Mesendoderm (in vitro differentiated cells): ENCODE measurements around the gene UGT1A9.

Experiments used
- DNase-seq: peaks from one replicate; pipeline ENCODE4 v3.0.0; 2013
- H2AK5ac ChIP-seq: 2 replicates; pipeline ENCODE4 v1.6.1; 2013; ENCODE audit warnings: low read length, inconsistent platforms
- H2BK120ac ChIP-seq: 2 replicates; pipeline ENCODE4 v1.6.1; 2013; ENCODE audit warnings: low read depth, mild to moderate bottlenecking, low read length, moderate library complexity, mixed read lengths
- H2BK15ac ChIP-seq: replicated peaks from 2 replicates; pipeline ENCODE4 v1.6.1; 2013; ENCODE audit warnings: low read depth, mild to moderate bottlenecking, moderate library complexity
- H2BK5ac ChIP-seq: 2 replicates; pipeline ENCODE4 v1.6.1; 2013; ENCODE audit warnings: low read length, inconsistent platforms
- H3K18ac ChIP-seq: 2 replicates; pipeline ENCODE4 v1.6.1; 2013; ENCODE audit warnings: mild to moderate bottlenecking, low read length, mixed read lengths
- H3K23ac ChIP-seq: one replicate; pipeline ENCODE4 v1.6.1; 2013; ENCODE audit warnings: low read length
- H3K27ac ChIP-seq: 2 replicates; pipeline ENCODE4 v1.5.1; 2013; ENCODE audit warnings: low read depth, mild to moderate bottlenecking, inconsistent platforms, low read length, moderate library complexity
- H3K27me3 ChIP-seq: 2 replicates; pipeline ENCODE4 v1.6.1; 2013; ENCODE audit warnings: low read length, control low read depth, mild to moderate bottlenecking, inconsistent platforms; ENCODE audit not compliant: insufficient read depth, poor library complexity
- H3K36me3 ChIP-seq: 2 replicates; pipeline ENCODE4 v1.6.1; 2013; ENCODE audit warnings: low read length, inconsistent platforms; ENCODE audit not compliant: control insufficient read depth, insufficient read depth
- H3K4ac ChIP-seq: one replicate; pipeline ENCODE4 v1.6.1; 2013; ENCODE audit warnings: low read depth, mild to moderate bottlenecking, low read length, moderate library complexity
- H3K4me1 ChIP-seq: 2 replicates; pipeline ENCODE4 v1.6.1; 2013; ENCODE audit warnings: low read depth, low read length, inconsistent platforms; ENCODE audit not compliant: control insufficient read depth
- H3K4me2 ChIP-seq: 2 replicates; pipeline ENCODE4 v1.6.1; 2013; ENCODE audit warnings: low read length
- H3K4me3 ChIP-seq: 2 replicates; pipeline ENCODE4 v1.5.1; 2013; ENCODE audit warnings: mild to moderate bottlenecking, low read length
- H3K56ac ChIP-seq: one replicate; pipeline ENCODE4 v1.6.1; 2013; ENCODE audit warnings: low read length
- H3K79me1 ChIP-seq: 2 replicates; pipeline ENCODE4 v1.6.1; 2013; ENCODE audit warnings: low read length, inconsistent platforms
- H3K79me2 ChIP-seq: 2 replicates; pipeline ENCODE4 v1.6.1; 2013; ENCODE audit warnings: mild to moderate bottlenecking, low read length; ENCODE audit not compliant: control insufficient read depth, insufficient read depth
- H3K9ac ChIP-seq: 2 replicates; pipeline ENCODE4 v1.6.1; 2013; ENCODE audit warnings: low read length, inconsistent platforms
- H4K5ac ChIP-seq: one replicate; pipeline ENCODE4 v1.6.1; 2013; ENCODE audit warnings: low read length
- H4K8ac ChIP-seq: one replicate; pipeline ENCODE4 v1.6.1; 2013; ENCODE audit warnings: low read depth, mild to moderate bottlenecking, control low read depth, low read length, moderate library complexity
- WGBS: extraction: QIAGEN DNeasy Blood & Tissue Kit; methylation state at CpG from one replicate; pipeline ENCODE4 v1.1.7; 2013; ENCODE audit warnings: low lambda C conversion rate, missing lambda C conversion rate; ENCODE audit not compliant: insufficient coverage; ENCODE audit errors: extremely low coverage; 5-methylcytosine and 5-hydroxymethylcytosine counted together

UGT1A9 gene

GRCh38 chr2:233766416-233766815 is 94.7 kb downstream of the UGT1A9 start:
- WGBS: no CpG with 5 or more reads among the region's 4 CpGs
- no peak overlapping the region for H3K4ac ChIP-seq
- H3K4me3 ChIP-seq: no peak overlapping the region
- H3K27me3 ChIP-seq: no peaks in the 10 kb centered on the region
- no peak overlapping the region for H4K8ac ChIP-seq
- no peak overlapping the region for H3K56ac ChIP-seq
- H3K79me2 ChIP-seq: no peaks in the 10 kb centered on the region
- H3K18ac ChIP-seq: no peak overlapping the region
- H2BK120ac ChIP-seq: no peak overlapping the region
- no peak overlapping the region for H4K5ac ChIP-seq
- H3K27ac ChIP-seq: no peak overlapping the region
- H3K79me1 ChIP-seq: no peaks in the 10 kb centered on the region
- no peak overlapping the region for H2BK15ac ChIP-seq
- H3K36me3 ChIP-seq: no peaks in the 10 kb centered on the region
- no peak overlapping the region for H2AK5ac ChIP-seq
- H3K9ac ChIP-seq: no peak overlapping the region
- no peak for DNase-seq
- no peak overlapping the region for H3K4me2 ChIP-seq
- no peaks in the 10 kb centered on the region for H3K4me1 ChIP-seq
- no peak overlapping the region for H2BK5ac ChIP-seq
- no peak overlapping the region for H3K23ac ChIP-seq

DNA sequence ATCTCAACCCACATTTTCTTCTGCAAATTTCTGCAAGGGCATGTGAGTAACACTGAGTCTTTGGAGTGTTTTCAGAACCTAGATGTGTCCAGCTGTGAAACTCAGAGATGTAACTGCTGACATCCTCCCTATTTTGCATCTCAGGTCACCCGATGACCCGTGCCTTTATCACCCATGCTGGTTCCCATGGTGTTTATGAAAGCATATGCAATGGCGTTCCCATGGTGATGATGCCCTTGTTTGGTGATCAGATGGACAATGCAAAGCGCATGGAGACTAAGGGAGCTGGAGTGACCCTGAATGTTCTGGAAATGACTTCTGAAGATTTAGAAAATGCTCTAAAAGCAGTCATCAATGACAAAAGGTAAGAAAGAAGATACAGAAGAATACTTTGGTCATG is 96.4 kb downstream of the UGT1A9 start:
- Histone ChIP-seq H3K27me3 (no peaks in the 10 kb centered on the region), H3K56ac (no peak overlapping the region), H3K4me2 (no peak overlapping the region), H2BK5ac (no peak overlapping the region), H3K27ac (no peak overlapping the region), H2BK15ac (no peak overlapping the region), H3K79me1 (no peaks in the 10 kb centered on the region), H4K5ac (no peak overlapping the region), H3K36me3 (no peaks in the 10 kb centered on the region), H3K18ac (no peak overlapping the region), H2AK5ac (no peak overlapping the region), H3K79me2 (no peaks in the 10 kb centered on the region), H4K8ac (no peak overlapping the region), H3K4me1 (no peaks in the 10 kb centered on the region), H3K4me3 (no peak overlapping the region), H3K9ac (no peak overlapping the region), H3K4ac (no peak overlapping the region), H3K23ac (no peak overlapping the region), H2BK120ac (no peak overlapping the region)
- DNase-seq: peak; percentile 2
- no CpG with 5 or more reads among the region's 4 CpGs for WGBS

GRCh38 chr2:233769260-233769659 is 97.6 kb downstream of the UGT1A9 start:
- H3K4me2 ChIP-seq: no peak overlapping the region
- no peak for DNase-seq
- no peak overlapping the region for H3K18ac ChIP-seq
- H2BK5ac ChIP-seq: no peak overlapping the region
- no peaks in the 10 kb centered on the region for H3K79me1 ChIP-seq
- no peaks in the 10 kb centered on the region for H3K27me3 ChIP-seq
- H3K4me1 ChIP-seq: no peaks in the 10 kb centered on the region
- H4K5ac ChIP-seq: no peak overlapping the region
- no peak overlapping the region for H3K23ac ChIP-seq
- no peak overlapping the region for H3K4ac ChIP-seq
- no peaks in the 10 kb centered on the region for H3K36me3 ChIP-seq
- H2AK5ac ChIP-seq: no peak overlapping the region
- H2BK120ac ChIP-seq: no peak overlapping the region
- no peak overlapping the region for H4K8ac ChIP-seq
- WGBS: no CpG with 5 or more reads among the region's 9 CpGs
- H3K4me3 ChIP-seq: no peak overlapping the region
- H3K56ac ChIP-seq: no peak overlapping the region
- H3K9ac ChIP-seq: no peak overlapping the region
- no peaks in the 10 kb centered on the region for H3K79me2 ChIP-seq
- no peak overlapping the region for H2BK15ac ChIP-seq
- no peak overlapping the region for H3K27ac ChIP-seq

DNA sequence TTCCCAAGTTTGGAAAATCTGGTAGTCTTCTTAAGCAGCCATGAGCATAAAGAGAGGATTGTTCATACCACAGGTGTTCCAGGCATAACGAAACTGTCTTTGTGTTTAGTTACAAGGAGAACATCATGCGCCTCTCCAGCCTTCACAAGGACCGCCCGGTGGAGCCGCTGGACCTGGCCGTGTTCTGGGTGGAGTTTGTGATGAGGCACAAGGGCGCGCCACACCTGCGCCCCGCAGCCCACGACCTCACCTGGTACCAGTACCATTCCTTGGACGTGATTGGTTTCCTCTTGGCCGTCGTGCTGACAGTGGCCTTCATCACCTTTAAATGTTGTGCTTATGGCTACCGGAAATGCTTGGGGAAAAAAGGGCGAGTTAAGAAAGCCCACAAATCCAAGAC is 100.5 kb downstream of the UGT1A9 start:
- no peak for DNase-seq
- Histone ChIP-seq H2BK15ac (no peak overlapping the region), H3K4me3 (no peak overlapping the region), H3K4ac (no peak overlapping the region), H3K4me2 (no peak overlapping the region), H3K9ac (no peak overlapping the region), H3K4me1 (no peaks in the 10 kb centered on the region), H3K27me3 (no peaks in the 10 kb centered on the region), H3K18ac (no peak overlapping the region), H4K8ac (no peak overlapping the region), H3K79me2 (no peaks in the 10 kb centered on the region), H2BK120ac (no peak overlapping the region), H3K79me1 (no peaks in the 10 kb centered on the region), H2AK5ac (no peak overlapping the region), H3K36me3 (no peaks in the 10 kb centered on the region), H3K23ac (no peak overlapping the region), H3K56ac (no peak overlapping the region), H4K5ac (no peak overlapping the region), H2BK5ac (no peak overlapping the region), H3K27ac (no peak overlapping the region)
- no CpG with 5 or more reads among the region's 16 CpGs for WGBS

DNA sequence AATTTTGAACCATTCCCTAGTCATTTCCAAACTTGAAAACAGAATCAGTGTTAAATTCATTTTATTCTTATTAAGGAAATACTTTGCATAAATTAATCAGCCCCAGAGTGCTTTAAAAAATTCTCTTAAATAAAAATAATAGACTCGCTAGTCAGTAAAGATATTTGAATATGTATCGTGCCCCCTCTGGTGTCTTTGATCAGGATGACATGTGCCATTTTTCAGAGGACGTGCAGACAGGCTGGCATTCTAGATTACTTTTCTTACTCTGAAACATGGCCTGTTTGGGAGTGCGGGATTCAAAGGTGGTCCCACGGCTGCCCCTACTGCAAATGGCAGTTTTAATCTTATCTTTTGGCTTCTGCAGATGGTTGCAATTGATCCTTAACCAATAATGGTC is 100.9 kb downstream of the UGT1A9 start:
- no peak overlapping the region for H4K5ac ChIP-seq
- no peaks in the 10 kb centered on the region for H3K79me1 ChIP-seq
- no peak for DNase-seq
- no peak overlapping the region for H2BK120ac ChIP-seq
- no peak overlapping the region for H3K56ac ChIP-seq
- no peak overlapping the region for H3K18ac ChIP-seq
- H2AK5ac ChIP-seq: no peak overlapping the region
- no peaks in the 10 kb centered on the region for H3K36me3 ChIP-seq
- no peaks in the 10 kb centered on the region for H3K4me1 ChIP-seq
- H3K79me2 ChIP-seq: no peaks in the 10 kb centered on the region
- no peak overlapping the region for H3K23ac ChIP-seq
- no peaks in the 10 kb centered on the region for H3K27me3 ChIP-seq
- H3K4me2 ChIP-seq: no peak overlapping the region
- H3K4me3 ChIP-seq: no peak overlapping the region
- WGBS: no CpG with 5 or more reads among the region's 5 CpGs
- H3K27ac ChIP-seq: no peak overlapping the region
- H3K9ac ChIP-seq: no peak overlapping the region
- H2BK15ac ChIP-seq: no peak overlapping the region
- no peak overlapping the region for H2BK5ac ChIP-seq
- H4K8ac ChIP-seq: no peak overlapping the region
- no peak overlapping the region for H3K4ac ChIP-seq

GRCh38 chr2:233773854-233774253 is 102.2 kb downstream of the UGT1A9 start:
- Histone ChIP-seq H2BK15ac (no peak overlapping the region), H3K4me3 (no peak overlapping the region), H2BK5ac (no peak overlapping the region), H4K8ac (no peak overlapping the region), H3K79me2 (no peaks in the 10 kb centered on the region), H3K27me3 (no peaks in the 10 kb centered on the region), H2BK120ac (no peak overlapping the region), H3K9ac (no peak overlapping the region), H3K56ac (no peak overlapping the region), H3K79me1 (no peaks in the 10 kb centered on the region), H3K36me3 (no peaks in the 10 kb centered on the region), H4K5ac (no peak overlapping the region), H3K4me2 (no peak overlapping the region), H3K27ac (no peak overlapping the region), H3K23ac (no peak overlapping the region), H2AK5ac (no peak overlapping the region), H3K4me1 (no peaks in the 10 kb centered on the region), H3K18ac (no peak overlapping the region), H3K4ac (no peak overlapping the region)
- no peak for DNase-seq
- no CpG with 5 or more reads among the region's 5 CpGs for WGBS
